Activated naive CD8-positive, alpha-beta T cell treated with anti-CD3 and anti-CD28 coated beads for 36 hours (primary cell): ENCODE data around the gene IL17B. TPM values are rescaled to one million over a fixed set of nuclear protein-coding genes. Genes with fewer than 3 reads are reported as not detected.

Experiments
- DNase-seq: peaks from one replicate; pipeline ENCODE4 v3.0.0; 2021
- H3K27ac Mint-ChIP-seq: one replicate; pipeline ENCODE4 v1.8.0; 2022; ENCODE audit warnings: mild to moderate bottlenecking, moderate library complexity, mixed read lengths
- H3K27me3 Mint-ChIP-seq: one replicate; pipeline ENCODE4 v1.8.0; 2022; ENCODE audit warnings: mild to moderate bottlenecking, mixed read lengths
- H3K36me3 Mint-ChIP-seq: one replicate; pipeline ENCODE4 v1.8.0; 2021; ENCODE audit warnings: mild to moderate bottlenecking, mixed read lengths
- H3K4me1 Mint-ChIP-seq: one replicate; pipeline ENCODE4 v1.8.0; 2021; ENCODE audit warnings: mixed read lengths
- H3K4me3 Mint-ChIP-seq: one replicate; pipeline ENCODE4 v1.8.0; 2022; ENCODE audit warnings: mild to moderate bottlenecking, moderate library complexity, mixed read lengths
- H3K9me3 Mint-ChIP-seq: one replicate; pipeline ENCODE4 v1.8.0; 2022; ENCODE audit warnings: mixed read lengths
- total RNA-seq, 2 experiments: library from RNA; stranded (reverse); gene quantifications; one replicate each; pipeline ENCODE4 v1.2.3, GENCODE V29; 2021

The IL17B gene
- total RNA-seq, 2 experiments from 2014 or later, result not detected

- peaks cover 4% of the 10 kb centered on the region for H3K4me1 Mint-ChIP-seq
- H3K4me3 Mint-ChIP-seq, result no peak overlapping the region
- H3K27me3 Mint-ChIP-seq, result peaks cover 4% of the 10 kb centered on the region
- no peak for DNase-seq
- no peaks in the 10 kb centered on the region for H3K36me3 Mint-ChIP-seq
- no peaks in the 10 kb centered on the region for H3K9me3 Mint-ChIP-seq
- no peak overlapping the region for H3K27ac Mint-ChIP-seq
Observed at GRCh38 chr5:149379818-149380374, 804 bp upstream of the IL17B start.

DNA sequence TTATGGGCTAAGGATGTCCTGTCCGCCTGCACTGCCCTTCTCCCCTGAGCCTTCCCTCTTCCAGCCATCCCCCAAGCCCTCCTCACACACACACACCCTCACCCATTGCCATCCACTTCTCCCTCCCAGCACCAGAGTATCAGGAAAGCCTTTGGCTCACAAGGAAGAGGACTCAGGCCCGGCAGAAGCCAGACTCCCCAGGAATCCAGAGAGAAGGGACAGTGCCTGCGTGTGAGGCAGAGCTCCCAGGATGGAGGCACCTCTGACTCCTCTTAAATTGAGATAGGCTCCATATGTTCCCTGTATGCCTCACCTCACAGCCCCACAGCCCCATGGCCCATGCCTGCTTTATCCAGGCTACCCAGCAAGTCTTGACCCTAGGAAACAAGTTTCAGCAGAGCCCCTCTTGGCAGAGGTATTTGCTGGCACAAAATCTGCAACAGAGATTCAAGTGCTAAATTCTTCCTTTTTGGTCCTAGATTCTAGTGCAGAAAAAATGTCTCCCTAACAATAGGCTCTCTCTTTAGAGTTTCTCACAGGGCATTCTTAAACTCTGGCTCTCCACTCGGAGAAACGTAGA lies 761 bp downstream of the IL17B start:
- no peaks in the 10 kb centered on the region for H3K36me3 Mint-ChIP-seq
- no peak overlapping the region for H3K27ac Mint-ChIP-seq
- no peaks in the 10 kb centered on the region for H3K9me3 Mint-ChIP-seq
- peaks cover 4% of the 10 kb centered on the region for H3K4me1 Mint-ChIP-seq
- peaks cover 4% of the 10 kb centered on the region for H3K27me3 Mint-ChIP-seq
- DNase-seq, result no peak
- no peak overlapping the region for H3K4me3 Mint-ChIP-seq

DNA sequence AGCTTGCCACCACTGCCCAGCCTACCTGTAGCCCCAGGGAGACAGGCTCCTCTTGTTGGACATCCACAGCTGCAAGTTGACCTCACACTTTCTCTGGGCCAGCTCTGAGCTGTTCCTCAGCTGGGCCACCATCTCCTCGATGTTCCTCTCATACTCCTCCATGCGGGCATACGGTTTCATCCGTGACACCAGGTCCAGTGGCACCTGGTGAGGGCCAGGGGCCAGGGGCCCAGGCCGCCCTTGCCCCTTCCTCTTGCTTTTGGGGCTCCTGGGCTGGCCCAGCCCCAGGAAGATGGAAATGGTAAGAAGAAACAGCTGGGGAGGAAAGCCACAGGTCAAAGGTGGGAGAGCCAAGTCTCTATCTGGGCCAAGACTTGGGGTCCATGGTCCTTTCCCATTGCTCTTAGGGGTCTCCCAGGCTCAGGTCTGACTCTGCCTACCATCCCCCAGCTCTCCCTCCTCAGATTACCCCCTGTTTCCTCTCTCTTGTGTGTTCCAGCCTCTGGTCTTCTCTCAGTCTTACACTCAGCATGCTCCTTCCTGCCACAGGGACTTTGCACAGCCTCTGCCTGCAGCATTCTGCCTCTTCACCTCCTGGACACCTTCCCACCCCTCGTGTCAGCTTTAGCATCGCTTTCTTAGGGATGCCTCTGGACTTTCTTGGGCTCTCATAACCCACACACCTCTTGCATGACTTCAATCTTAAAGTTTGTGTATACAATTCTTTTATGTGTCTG lies 2.2 kb downstream of the IL17B start:
- Mint-ChIP-seq H3K36me3 (no peaks in the 10 kb centered on the region), H3K27me3 (peaks cover 2% of the 10 kb centered on the region), H3K4me3 (no peak overlapping the region), H3K27ac (no peak overlapping the region), H3K4me1 (peaks cover 2% of the 10 kb centered on the region), H3K9me3 (no peaks in the 10 kb centered on the region)
- no peak for DNase-seq

DNA sequence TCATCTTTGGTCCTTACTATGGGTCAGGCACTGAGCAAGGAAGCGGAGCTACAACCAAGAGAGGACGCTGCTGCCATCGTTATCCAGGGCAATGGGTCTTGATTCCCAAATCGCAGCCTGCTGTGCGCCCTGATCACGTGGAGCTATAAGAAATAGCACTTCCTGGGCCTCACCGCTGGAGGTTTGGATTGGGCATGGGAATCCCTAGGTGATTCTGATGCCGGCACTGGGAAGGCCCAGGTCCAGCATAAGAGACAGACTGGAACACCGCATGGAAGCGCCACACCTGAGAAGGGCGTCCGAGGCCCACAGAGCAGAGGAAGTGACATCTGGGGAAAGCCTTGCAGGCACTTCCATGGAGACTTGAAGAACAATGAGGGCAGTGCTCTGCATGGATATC lies 3.0 kb downstream of the IL17B start:
- H3K4me1 Mint-ChIP-seq, result no peaks in the 10 kb centered on the region
- H3K36me3 Mint-ChIP-seq, result no peaks in the 10 kb centered on the region
- no peak for DNase-seq
- H3K4me3 Mint-ChIP-seq, result no peak overlapping the region
- no peak overlapping the region for H3K27ac Mint-ChIP-seq
- no peaks in the 10 kb centered on the region for H3K27me3 Mint-ChIP-seq
- H3K9me3 Mint-ChIP-seq, result no peaks in the 10 kb centered on the region

DNA sequence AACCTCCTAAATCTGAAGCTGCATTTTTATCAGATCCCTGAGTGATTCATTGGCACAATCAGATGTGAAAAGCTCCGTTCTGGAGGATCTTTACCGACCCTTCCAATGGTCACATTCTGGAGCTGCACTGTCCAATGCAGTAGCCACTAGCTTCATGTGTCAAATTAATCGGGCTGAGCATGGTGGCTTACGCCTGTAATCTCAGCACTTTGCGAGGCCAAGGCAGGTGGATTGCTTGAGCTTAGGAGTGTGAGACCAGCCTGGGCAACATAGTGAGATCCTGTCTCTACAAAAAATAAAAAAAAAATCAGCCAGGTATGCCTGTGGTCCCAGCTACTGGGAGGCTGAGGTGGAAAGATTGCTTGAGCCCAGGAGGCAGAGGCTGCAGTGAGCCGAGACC lies 3.7 kb downstream of the IL17B start:
- Mint-ChIP-seq H3K36me3 (no peaks in the 10 kb centered on the region), H3K4me1 (no peaks in the 10 kb centered on the region), H3K4me3 (no peak overlapping the region), H3K9me3 (no peaks in the 10 kb centered on the region), H3K27ac (no peak overlapping the region), H3K27me3 (no peaks in the 10 kb centered on the region)
- DNase-seq, result no peak

GRCh38 chr5:149374801-149375200 lies 4.3 kb downstream of the IL17B start:
- DNase-seq, result no peak
- Mint-ChIP-seq H3K4me1 (no peaks in the 10 kb centered on the region), H3K4me3 (no peak overlapping the region), H3K27ac (no peak overlapping the region), H3K27me3 (no peaks in the 10 kb centered on the region), H3K36me3 (no peaks in the 10 kb centered on the region), H3K9me3 (no peaks in the 10 kb centered on the region)

- Mint-ChIP-seq H3K9me3 (no peaks in the 10 kb centered on the region), H3K27me3 (no peaks in the 10 kb centered on the region), H3K36me3 (no peaks in the 10 kb centered on the region), H3K27ac (no peak overlapping the region), H3K4me1 (no peaks in the 10 kb centered on the region), H3K4me3 (no peak overlapping the region)
- no peak for DNase-seq
Observed at GRCh38 chr5:149374303-149374702, 4.8 kb downstream of the IL17B start.

- no peaks in the 10 kb centered on the region for H3K27me3 Mint-ChIP-seq
- no peak overlapping the region for H3K27ac Mint-ChIP-seq
Observed at GRCh38 chr5:149372932-149373331, 6.2 kb downstream of the IL17B start.

GRCh38 chr5:149372076-149372795 lies 6.9 kb downstream of the IL17B start:
- Mint-ChIP-seq H3K4me3 (no peak overlapping the region), H3K9me3 (no peaks in the 10 kb centered on the region), H3K4me1 (no peaks in the 10 kb centered on the region), H3K27ac (no peak overlapping the region), H3K36me3 (no peaks in the 10 kb centered on the region), H3K27me3 (no peaks in the 10 kb centered on the region)
- no peak for DNase-seq

More at GRCh38 chr5:149372932-149373331, 6.2 kb downstream of the IL17B start:
- H3K36me3 Mint-ChIP-seq, result no peaks in the 10 kb centered on the region
- DNase-seq, result no peak
- no peaks in the 10 kb centered on the region for H3K4me1 Mint-ChIP-seq
- H3K4me3 Mint-ChIP-seq, result no peak overlapping the region
- no peaks in the 10 kb centered on the region for H3K9me3 Mint-ChIP-seq

GRCh38 chr5:149371296-149371962 lies 7.7 kb downstream of the IL17B start:
- no peaks in the 10 kb centered on the region for H3K9me3 Mint-ChIP-seq
- no peaks in the 10 kb centered on the region for H3K36me3 Mint-ChIP-seq
- H3K27ac Mint-ChIP-seq, result no peak overlapping the region
- peak; percentile 63 for DNase-seq
- no peak overlapping the region for H3K4me3 Mint-ChIP-seq
- H3K27me3 Mint-ChIP-seq, result no peaks in the 10 kb centered on the region
- no peaks in the 10 kb centered on the region for H3K4me1 Mint-ChIP-seq

GRCh38 chr5:149370878-149371277 lies 8.2 kb downstream of the IL17B start:
- H3K36me3 Mint-ChIP-seq, result no peaks in the 10 kb centered on the region
- no peaks in the 10 kb centered on the region for H3K4me1 Mint-ChIP-seq
- DNase-seq, result no peak
- no peaks in the 10 kb centered on the region for H3K9me3 Mint-ChIP-seq
- H3K4me3 Mint-ChIP-seq, result no peak overlapping the region
- H3K27me3 Mint-ChIP-seq, result no peaks in the 10 kb centered on the region
- H3K27ac Mint-ChIP-seq, result no peak overlapping the region

DNA sequence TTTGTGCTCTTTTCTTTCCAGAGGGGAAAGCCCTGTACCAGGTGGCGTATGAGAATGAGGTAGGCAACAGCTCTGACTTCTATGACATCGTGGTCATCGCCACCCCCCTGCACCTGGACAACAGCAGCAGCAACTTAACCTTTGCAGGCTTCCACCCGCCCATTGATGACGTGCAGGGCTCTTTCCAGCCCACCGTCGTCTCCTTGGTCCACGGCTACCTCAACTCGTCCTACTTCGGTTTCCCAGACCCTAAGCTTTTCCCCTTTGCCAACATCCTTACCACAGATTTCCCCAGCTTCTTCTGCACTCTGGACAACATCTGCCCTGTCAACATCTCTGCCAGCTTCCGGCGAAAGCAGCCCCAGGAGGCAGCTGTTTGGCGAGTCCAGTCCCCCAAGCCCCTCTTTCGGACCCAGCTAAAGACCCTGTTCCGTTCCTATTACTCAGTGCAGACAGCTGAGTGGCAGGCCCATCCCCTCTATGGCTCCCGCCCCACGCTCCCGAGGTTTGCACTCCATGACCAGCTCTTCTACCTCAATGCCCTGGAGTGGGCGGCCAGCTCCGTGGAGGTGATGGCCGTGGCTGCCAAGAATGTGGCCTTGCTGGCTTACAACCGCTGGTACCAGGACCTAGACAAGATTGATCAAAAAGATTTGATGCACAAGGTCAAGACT lies 11.0 kb downstream of the IL17B start:
- H3K36me3 Mint-ChIP-seq, result no peaks in the 10 kb centered on the region
- H3K27ac Mint-ChIP-seq, result no peak overlapping the region
- no peaks in the 10 kb centered on the region for H3K4me1 Mint-ChIP-seq
- H3K27me3 Mint-ChIP-seq, result no peaks in the 10 kb centered on the region
- DNase-seq, result no peak
- no peak overlapping the region for H3K4me3 Mint-ChIP-seq
- H3K9me3 Mint-ChIP-seq, result no peaks in the 10 kb centered on the region

DNA sequence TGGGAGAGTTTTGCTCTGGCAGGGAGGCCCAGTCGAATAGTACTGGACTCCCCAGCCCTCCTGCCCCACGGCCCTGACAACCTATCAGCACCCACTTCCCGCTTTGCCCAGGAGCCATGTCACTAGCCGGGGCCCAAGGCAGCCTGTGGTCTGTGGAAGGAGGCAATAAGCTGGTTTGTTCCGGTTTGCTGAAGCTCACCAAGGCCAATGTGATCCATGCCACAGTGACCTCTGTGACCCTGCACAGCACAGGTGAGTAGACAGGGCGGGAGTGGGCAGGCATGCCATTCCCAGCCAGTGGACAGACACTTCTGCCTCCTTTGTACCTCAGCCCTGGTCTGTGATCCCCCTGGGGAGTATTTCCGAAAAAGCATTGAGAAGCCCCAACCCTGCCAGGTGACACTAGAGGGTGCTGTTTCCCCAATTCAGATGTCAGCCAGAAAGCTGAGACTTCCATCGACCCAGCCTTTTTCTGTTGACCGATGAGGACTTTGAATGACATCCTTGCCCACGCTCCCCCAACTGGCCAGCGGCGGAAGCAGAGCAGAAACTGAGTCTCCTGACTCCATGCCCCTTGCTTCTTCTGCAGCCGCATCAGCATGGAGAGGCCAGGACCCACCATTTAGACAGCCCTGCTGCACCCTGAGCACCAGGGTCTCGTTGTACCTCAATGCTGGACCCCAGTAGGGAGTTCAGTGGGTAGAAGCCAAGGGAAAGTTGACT lies 11.7 kb downstream of the IL17B start:
- Mint-ChIP-seq H3K4me1 (no peaks in the 10 kb centered on the region), H3K9me3 (no peaks in the 10 kb centered on the region), H3K36me3 (peaks cover 4% of the 10 kb centered on the region), H3K4me3 (no peak overlapping the region), H3K27me3 (no peaks in the 10 kb centered on the region), H3K27ac (no peak overlapping the region)
- peak; percentile 45 for DNase-seq

DNA sequence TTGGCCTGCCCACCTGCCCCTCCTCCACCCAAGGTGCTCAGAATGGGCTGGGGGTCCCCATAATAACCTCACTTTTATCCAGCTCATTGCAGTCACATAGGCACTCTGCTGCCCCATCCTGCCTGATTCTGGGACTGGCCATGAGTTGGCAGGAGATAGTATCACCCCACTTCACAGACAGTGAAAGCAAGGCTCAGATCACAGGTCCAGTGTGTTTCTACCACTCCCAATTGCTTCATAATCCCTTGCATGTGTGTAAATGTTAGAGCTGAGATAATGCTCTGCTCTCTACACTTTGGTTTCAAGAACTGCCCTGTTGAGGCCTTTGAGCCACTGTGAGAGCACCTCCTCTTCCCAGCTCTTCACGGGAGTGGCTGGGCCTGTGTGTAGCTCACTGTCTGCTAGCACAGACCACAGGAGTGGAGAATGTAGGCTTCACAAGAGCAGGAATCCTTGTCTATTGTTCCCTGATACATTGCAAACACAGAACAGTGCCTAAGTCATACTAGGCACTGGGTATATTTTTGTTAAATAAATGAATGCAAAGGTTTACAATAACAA lies 12.8 kb downstream of the IL17B start:
- peaks cover 4% of the 10 kb centered on the region for H3K36me3 Mint-ChIP-seq
- no peak overlapping the region for H3K27ac Mint-ChIP-seq
- H3K4me3 Mint-ChIP-seq, result no peak overlapping the region

More for the DNA sequence above, 12.8 kb downstream of the IL17B start:
- Mint-ChIP-seq H3K4me1 (no peaks in the 10 kb centered on the region), H3K9me3 (no peaks in the 10 kb centered on the region), H3K27me3 (no peaks in the 10 kb centered on the region)
- no peak for DNase-seq
